Fibroblast of the aortic adventitia (primary cell): ENCODE measurements around the gene TSPAN18. TPM values are rescaled to one million over a fixed set of nuclear protein-coding genes. Genes with fewer than 3 reads are reported as not detected.

Experiments used
- DNase-seq: peaks from one replicate; pipeline ENCODE4 v3.0.0-alpha.2; 2010; ENCODE audit warnings: low read depth
- H3K4me3 ChIP-seq: 2 replicates; pipeline ENCODE4 v1.5.1; 2011; ENCODE audit warnings: low read depth, mild to moderate bottlenecking, control low read depth, low read length, moderate library complexity
- total RNA-seq: library from RNA; depleted of rRNA; stranded (reverse); fragments of >200 nt; gene quantifications from 2 replicates; pipeline ENCODE4 v1.2.3, GENCODE V29; 2012; ENCODE audit warnings: low replicate concordance
- TF ChIP-seq, protein P1 (sequence below): IDR thresholded peaks from 2 replicates; pipeline ENCODE4 v1.5.1; 2011; ENCODE audit warnings: mild to moderate bottlenecking, low read length, control low read depth, inconsistent platforms; ENCODE audit not compliant: insufficient read depth

The TSPAN18 gene
- total RNA-seq, 1 donor, result under 0.01 TPM

DNA sequence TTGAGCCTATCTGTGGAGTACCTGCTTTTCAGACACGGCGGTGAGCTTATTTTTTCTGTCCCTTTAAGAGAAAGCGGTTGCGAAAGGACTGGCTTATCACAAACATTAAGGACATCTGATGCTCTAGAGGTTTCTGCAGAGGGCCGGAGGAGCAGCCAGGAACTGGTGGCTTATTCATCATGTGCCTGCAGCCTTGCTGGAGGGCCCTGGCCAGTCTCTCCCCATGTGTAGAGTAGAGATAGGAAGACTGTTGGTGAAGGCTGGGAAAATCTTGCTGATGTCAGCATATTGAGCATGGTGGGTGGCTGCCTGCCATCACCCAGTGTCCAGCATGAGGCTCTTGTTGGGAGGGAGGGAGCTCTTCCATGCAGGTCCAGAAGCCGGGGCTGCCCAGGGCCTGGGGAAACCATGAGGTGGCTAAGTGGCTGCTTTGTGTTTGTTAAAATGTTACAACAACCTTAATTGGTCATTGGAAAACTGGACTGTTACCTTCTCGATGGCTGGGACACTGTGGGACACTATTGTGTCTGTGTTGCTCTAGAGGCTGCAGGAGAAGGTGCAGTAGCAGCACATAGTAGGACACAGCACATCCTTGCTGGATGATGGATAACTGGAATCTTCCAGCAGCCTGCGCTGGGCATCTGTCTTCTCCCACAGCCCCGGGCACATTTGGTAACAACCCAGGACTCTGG is 54.3 kb downstream of the TSPAN18 start:
- TF ChIP-seq, protein P1, sequence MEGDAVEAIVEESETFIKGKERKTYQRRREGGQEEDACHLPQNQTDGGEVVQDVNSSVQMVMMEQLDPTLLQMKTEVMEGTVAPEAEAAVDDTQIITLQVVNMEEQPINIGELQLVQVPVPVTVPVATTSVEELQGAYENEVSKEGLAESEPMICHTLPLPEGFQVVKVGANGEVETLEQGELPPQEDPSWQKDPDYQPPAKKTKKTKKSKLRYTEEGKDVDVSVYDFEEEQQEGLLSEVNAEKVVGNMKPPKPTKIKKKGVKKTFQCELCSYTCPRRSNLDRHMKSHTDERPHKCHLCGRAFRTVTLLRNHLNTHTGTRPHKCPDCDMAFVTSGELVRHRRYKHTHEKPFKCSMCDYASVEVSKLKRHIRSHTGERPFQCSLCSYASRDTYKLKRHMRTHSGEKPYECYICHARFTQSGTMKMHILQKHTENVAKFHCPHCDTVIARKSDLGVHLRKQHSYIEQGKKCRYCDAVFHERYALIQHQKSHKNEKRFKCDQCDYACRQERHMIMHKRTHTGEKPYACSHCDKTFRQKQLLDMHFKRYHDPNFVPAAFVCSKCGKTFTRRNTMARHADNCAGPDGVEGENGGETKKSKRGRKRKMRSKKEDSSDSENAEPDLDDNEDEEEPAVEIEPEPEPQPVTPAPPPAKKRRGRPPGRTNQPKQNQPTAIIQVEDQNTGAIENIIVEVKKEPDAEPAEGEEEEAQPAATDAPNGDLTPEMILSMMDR, result no peak
- peak; percentile 82 for DNase-seq
- no peak overlapping the region for H3K4me3 ChIP-seq

DNA sequence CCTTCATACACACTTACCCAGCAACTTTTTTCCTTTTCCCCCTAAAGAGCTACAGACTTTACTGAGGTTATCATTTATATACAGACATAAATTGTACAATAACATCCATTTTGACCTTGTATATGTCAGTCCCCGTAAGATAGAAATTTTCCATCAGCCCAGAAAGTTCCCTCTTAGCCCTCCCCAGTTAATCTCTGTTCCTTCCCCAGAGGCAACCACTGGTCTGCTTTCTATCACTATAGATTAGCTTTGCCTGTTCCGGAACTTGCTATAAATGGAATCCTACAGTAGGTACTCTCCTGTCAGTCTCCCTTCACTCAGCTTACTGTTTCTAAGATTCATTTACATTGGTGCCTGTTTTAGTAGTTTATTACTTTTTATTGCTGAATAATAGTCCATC is 54.9 kb downstream of the TSPAN18 start:
- DNase-seq, result no peak
- TF ChIP-seq, protein P1, result no peak
- no peak overlapping the region for H3K4me3 ChIP-seq

DNA sequence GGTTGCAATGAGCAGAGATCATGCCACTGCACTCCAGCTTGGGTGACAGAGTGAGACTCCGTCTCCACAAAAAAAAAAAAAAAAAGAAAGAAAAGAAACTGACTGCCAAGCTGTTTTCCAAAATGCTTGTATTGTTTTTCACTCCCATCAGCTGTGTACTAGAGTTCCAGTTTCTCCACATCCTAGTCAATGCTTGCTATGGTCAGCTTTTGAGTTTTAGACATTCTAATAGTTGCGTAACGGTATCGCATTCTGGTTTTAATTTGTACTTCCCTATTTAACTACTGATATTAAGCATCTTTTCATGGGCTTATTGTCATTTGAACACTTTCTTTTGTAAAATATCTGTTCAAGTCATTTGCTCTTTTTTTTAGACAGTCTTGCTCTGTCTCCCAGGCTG is 55.7 kb downstream of the TSPAN18 start:
- no peak overlapping the region for H3K4me3 ChIP-seq
- no peak for DNase-seq
- TF ChIP-seq, protein P1, result no peak

DNA sequence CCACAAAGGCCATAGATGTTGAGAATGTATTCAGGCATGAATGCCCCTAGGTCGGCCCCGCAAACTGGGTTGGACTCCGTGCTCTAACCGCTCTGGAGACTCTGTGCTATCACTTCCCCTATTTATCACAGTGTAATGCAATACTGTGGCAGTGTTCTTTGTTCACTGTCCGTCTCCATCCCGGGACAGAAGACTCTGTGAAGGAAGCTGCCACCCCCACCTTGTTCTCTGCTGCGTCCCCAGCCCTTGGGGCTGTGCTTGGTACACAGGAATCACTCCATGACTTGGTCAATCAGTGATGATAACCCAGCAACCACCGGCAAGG is 57.6 kb downstream of the TSPAN18 start:
- TF ChIP-seq, protein P1, result no peak
- no peak for DNase-seq

DNA sequence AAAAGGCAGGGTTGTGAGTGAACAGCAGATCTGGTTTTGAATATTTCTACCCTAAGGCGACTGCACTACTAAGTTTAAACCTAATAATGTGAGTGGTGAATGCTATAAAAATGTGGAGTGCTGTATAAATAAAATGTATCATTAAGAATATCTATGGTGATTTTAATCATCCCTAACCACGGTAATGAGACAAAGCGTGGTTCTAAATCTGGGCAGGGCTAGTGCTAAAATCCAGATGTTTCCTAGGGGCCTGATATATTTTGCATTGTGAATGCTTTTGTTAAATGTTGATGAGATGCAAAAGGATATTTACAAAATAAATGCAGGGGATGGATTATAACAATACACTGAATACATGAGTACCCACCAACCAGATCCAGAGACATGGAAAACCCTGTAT is 58.1 kb downstream of the TSPAN18 start:
- TF ChIP-seq, protein P1, result no peak
- DNase-seq, result no peak
- no peak overlapping the region for H3K4me3 ChIP-seq

More for the DNA sequence above, 57.6 kb downstream of the TSPAN18 start:
- H3K4me3 ChIP-seq, result no peak overlapping the region

DNA sequence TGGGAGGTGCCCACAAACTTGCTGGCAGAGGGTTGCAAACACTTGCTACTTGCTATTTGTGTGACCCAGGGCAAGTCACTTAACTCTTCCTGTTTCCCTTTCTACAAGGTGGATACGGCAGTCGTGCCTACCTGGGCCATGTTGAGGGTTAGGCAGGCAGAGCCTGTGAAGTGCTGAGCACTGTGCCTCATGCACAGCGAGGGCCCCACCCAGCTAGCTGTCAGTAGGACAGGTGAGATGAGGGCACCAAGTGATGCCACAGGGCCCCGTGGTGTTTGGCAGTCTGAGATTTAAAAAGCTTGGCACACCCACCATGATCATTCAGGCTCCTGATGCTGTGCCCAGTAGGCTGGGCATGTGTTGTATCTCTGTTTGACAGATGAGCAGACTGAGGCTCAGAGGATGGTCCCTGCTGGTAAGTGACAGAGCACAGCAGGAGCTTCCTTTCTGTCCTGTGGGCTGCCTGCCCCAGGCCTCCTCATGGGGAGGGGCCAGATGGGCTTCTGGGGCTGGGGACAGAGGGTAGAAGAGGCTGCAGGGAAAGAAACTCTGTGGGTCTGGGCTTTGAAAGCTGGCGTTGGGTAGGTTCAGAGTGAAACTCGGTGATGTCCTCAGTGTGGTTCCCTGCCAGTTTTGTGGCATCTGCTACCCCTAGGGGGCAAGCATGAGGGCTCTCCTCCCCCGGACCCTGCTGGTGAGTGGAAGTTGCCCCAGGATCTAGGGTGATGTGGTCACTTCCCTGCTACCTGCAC is 59.3 kb downstream of the TSPAN18 start:
- DNase-seq, result no peak
- TF ChIP-seq, protein P1, result no peak
- H3K4me3 ChIP-seq, result no peak overlapping the region
